WERI-Rb-1 (cell line): ENCODE measurements around the gene RDH14.

Source experiments
- DNase-seq: peaks from one replicate; pipeline ENCODE4 v3.0.0-alpha.2; 2020
- H3K27ac ChIP-seq: fragments of 250-450 bp; sonication (Bioruptor Pico); 2 replicates; pipeline ENCODE4 v1.5.1; 2020; ENCODE audit warnings: mild to moderate bottlenecking, moderate library complexity
- H3K27me3 ChIP-seq: fragments of 250-450 bp; sonication (Bioruptor Pico); 2 replicates; pipeline ENCODE4 v1.5.1; 2021; ENCODE audit warnings: mild to moderate bottlenecking, low read depth, moderate library complexity; ENCODE audit not compliant: insufficient read depth, severe bottlenecking
- H3K36me3 ChIP-seq: fragments of 250-450 bp; sonication (Bioruptor Pico); 2 replicates; pipeline ENCODE4 v1.5.1; 2020; ENCODE audit warnings: mild to moderate bottlenecking, moderate library complexity
- H3K4me3 ChIP-seq: 2 replicates; pipeline ENCODE4 v1.5.1; 2011; ENCODE audit warnings: low read depth, mild to moderate bottlenecking, control low read depth, low read length
- H3K9me3 ChIP-seq: fragments of 250-450 bp; sonication (Bioruptor Pico); 2 replicates; pipeline ENCODE4 v1.5.1; 2021; ENCODE audit warnings: mild to moderate bottlenecking, moderate library complexity; ENCODE audit not compliant: severe bottlenecking
- CTCF ChIP-seq: IDR thresholded peaks from 2 replicates; pipeline ENCODE4 v1.5.1; 2011; ENCODE audit warnings: low read depth, mild to moderate bottlenecking, control low read depth, inconsistent platforms, low read length

The RDH14 gene

GRCh38 chr2:18560797-18561085 is 288 bp upstream of the RDH14 start:
- Histone ChIP-seq H3K27me3 (no peaks in the 10 kb centered on the region), H3K9me3 (no peaks in the 10 kb centered on the region), H3K36me3 (peaks cover under 1% of the 10 kb centered on the region), H3K27ac (peak overlapping the region; percentile 85), H3K4me3 (peak overlapping the region; percentile 71)
- no peak for TF ChIP-seq CTCF
- DNase-seq = no peak

- peak overlapping the region; percentile 71 for H3K4me3 ChIP-seq
- peaks cover 10% of the 10 kb centered on the region for H3K36me3 ChIP-seq
- H3K9me3 ChIP-seq = no peaks in the 10 kb centered on the region
- TF ChIP-seq CTCF = no peak
- no peaks in the 10 kb centered on the region for H3K27me3 ChIP-seq
- peak overlapping the region; percentile 85 for H3K27ac ChIP-seq
- no peak for DNase-seq
Measured at GRCh38 chr2:18559531-18560030, 872 bp downstream of the RDH14 start.

GRCh38 chr2:18558458-18558857 is 2.0 kb downstream of the RDH14 start:
- TF ChIP-seq CTCF = no peak
- Histone ChIP-seq H3K27ac (no peak overlapping the region), H3K4me3 (no peak overlapping the region), H3K9me3 (no peaks in the 10 kb centered on the region), H3K36me3 (peaks cover 17% of the 10 kb centered on the region), H3K27me3 (no peaks in the 10 kb centered on the region)
- no peak for DNase-seq

GRCh38 chr2:18557121-18557520 is 3.3 kb downstream of the RDH14 start:
- TF ChIP-seq CTCF = no peak
- H3K27me3 ChIP-seq = no peaks in the 10 kb centered on the region
- no peak overlapping the region for H3K4me3 ChIP-seq
- no peak for DNase-seq
- no peak overlapping the region for H3K27ac ChIP-seq
- H3K36me3 ChIP-seq = peaks cover 23% of the 10 kb centered on the region
- H3K9me3 ChIP-seq = no peaks in the 10 kb centered on the region

- TF ChIP-seq CTCF = no peak
- Histone ChIP-seq H3K9me3 (no peaks in the 10 kb centered on the region), H3K4me3 (no peak overlapping the region), H3K27me3 (no peaks in the 10 kb centered on the region), H3K36me3 (peaks cover 23% of the 10 kb centered on the region), H3K27ac (no peak overlapping the region)
- no peak for DNase-seq
Measured at GRCh38 chr2:18552351-18553077, 7.9 kb downstream of the RDH14 start.

GRCh38 chr2:18551623-18552022 is 8.8 kb downstream of the RDH14 start:
- Histone ChIP-seq H3K4me3 (no peak overlapping the region), H3K27ac (no peak overlapping the region), H3K27me3 (no peaks in the 10 kb centered on the region), H3K9me3 (no peaks in the 10 kb centered on the region), H3K36me3 (peaks cover 23% of the 10 kb centered on the region)
- no peak for DNase-seq
- TF ChIP-seq CTCF = no peak
